Measurements from ENCODE around the gene WDR33.

DNA sequence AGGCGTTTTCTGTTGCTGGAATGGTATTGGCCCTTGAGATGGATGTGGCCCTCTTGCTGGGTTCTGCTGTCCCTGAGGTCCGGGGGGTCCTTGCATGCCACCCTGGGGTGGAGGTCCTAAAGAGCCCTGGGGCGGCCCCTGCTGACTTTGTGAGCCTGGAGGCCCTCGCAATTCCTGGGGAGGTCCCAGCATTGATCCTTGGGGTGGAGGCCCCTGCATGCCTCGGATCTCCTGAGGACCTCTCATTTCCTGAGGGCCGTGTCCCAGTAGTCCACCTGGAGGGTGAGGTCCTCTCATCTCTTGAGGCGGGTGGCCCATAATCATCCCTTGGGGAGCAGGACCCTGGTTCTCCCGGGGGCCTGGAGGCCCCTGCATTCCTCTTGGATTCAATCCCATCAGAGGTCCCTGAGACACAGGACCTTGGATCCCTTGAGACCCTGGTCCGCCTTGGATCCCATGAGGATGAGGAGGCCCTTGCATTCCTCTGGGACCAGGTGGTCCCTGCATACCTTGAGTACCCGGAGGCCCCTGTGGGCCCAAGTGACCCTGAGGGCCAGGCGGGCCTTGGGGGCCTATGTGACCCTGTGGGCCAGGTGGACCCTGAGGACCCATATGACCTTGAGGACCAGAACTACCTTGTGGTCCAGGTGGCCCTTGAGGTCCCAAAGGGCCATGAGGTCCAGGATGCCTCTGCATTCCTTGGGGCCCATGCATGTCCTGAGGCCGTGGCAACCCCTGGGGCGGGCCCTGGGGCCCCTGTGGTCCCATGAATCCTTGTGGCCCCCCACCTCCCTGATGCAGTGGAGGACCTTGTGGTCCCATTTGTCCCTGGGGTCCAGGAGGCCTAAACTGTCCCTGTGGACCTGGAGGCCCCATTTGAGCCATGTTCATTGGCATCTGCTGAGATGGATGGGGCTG, 91.4 kb downstream of the WDR33 start:
- TF ChIP-seq, protein P1, sequence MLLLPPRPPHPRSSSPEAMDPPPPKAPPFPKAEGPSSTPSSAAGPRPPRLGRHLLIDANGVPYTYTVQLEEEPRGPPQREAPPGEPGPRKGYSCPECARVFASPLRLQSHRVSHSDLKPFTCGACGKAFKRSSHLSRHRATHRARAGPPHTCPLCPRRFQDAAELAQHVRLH (tag by site-specific recombination; IDR thresholded peaks at IDR 0.05), result no peak
- no peak for TF ChIP-seq ZBTB17 (tag by site-specific recombination; IDR thresholded peaks at IDR 0.05)
- TF ChIP-seq, protein P2, sequence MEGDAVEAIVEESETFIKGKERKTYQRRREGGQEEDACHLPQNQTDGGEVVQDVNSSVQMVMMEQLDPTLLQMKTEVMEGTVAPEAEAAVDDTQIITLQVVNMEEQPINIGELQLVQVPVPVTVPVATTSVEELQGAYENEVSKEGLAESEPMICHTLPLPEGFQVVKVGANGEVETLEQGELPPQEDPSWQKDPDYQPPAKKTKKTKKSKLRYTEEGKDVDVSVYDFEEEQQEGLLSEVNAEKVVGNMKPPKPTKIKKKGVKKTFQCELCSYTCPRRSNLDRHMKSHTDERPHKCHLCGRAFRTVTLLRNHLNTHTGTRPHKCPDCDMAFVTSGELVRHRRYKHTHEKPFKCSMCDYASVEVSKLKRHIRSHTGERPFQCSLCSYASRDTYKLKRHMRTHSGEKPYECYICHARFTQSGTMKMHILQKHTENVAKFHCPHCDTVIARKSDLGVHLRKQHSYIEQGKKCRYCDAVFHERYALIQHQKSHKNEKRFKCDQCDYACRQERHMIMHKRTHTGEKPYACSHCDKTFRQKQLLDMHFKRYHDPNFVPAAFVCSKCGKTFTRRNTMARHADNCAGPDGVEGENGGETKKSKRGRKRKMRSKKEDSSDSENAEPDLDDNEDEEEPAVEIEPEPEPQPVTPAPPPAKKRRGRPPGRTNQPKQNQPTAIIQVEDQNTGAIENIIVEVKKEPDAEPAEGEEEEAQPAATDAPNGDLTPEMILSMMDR (tag by site-specific recombination; IDR thresholded peaks at IDR 0.05), result no peak
- TF ChIP-seq, protein P3, sequence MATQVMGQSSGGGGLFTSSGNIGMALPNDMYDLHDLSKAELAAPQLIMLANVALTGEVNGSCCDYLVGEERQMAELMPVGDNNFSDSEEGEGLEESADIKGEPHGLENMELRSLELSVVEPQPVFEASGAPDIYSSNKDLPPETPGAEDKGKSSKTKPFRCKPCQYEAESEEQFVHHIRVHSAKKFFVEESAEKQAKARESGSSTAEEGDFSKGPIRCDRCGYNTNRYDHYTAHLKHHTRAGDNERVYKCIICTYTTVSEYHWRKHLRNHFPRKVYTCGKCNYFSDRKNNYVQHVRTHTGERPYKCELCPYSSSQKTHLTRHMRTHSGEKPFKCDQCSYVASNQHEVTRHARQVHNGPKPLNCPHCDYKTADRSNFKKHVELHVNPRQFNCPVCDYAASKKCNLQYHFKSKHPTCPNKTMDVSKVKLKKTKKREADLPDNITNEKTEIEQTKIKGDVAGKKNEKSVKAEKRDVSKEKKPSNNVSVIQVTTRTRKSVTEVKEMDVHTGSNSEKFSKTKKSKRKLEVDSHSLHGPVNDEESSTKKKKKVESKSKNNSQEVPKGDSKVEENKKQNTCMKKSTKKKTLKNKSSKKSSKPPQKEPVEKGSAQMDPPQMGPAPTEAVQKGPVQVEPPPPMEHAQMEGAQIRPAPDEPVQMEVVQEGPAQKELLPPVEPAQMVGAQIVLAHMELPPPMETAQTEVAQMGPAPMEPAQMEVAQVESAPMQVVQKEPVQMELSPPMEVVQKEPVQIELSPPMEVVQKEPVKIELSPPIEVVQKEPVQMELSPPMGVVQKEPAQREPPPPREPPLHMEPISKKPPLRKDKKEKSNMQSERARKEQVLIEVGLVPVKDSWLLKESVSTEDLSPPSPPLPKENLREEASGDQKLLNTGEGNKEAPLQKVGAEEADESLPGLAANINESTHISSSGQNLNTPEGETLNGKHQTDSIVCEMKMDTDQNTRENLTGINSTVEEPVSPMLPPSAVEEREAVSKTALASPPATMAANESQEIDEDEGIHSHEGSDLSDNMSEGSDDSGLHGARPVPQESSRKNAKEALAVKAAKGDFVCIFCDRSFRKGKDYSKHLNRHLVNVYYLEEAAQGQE (tag by site-specific recombination; IDR thresholded peaks at IDR 0.05), result no peak
- TF ChIP-seq, protein P4, sequence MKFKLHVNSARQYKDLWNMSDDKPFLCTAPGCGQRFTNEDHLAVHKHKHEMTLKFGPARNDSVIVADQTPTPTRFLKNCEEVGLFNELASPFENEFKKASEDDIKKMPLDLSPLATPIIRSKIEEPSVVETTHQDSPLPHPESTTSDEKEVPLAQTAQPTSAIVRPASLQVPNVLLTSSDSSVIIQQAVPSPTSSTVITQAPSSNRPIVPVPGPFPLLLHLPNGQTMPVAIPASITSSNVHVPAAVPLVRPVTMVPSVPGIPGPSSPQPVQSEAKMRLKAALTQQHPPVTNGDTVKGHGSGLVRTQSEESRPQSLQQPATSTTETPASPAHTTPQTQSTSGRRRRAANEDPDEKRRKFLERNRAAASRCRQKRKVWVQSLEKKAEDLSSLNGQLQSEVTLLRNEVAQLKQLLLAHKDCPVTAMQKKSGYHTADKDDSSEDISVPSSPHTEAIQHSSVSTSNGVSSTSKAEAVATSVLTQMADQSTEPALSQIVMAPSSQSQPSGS (tag by site-specific recombination; IDR thresholded peaks at IDR 0.05; ENCODE audit: low read depth), result no peak

Measured in HEK293 (cell line).